ENCODE data around the gene ARHGEF16.

GRCh38 chr1:3464649-3465025 is 10.2 kb downstream of the ARHGEF16 start:
- no peak for TF ChIP-seq CTCF (IDR thresholded peaks at IDR 0.05)
- no peak for TF ChIP-seq POLR2A (IDR thresholded peaks at IDR 0.05)

All from breast epithelium (tissue), 3 donors.